GM13977 (cell line): Measurements from ENCODE around the gene PRRG3.

ENCODE experiments used
- DNase-seq: peaks from one replicate; pipeline ENCODE4 v3.0.0; 2012; ENCODE audit warnings: low spot score
- CTCF ChIP-seq: IDR thresholded peaks from 2 replicates; pipeline ENCODE4 v1.5.1; 2012; ENCODE audit warnings: mild to moderate bottlenecking, control low read depth; ENCODE audit not compliant: insufficient read depth; ENCODE audit errors: extremely low read depth, missing control alignments
- in situ Hi-C: fragments of 300-500 bp; cut with MboI; formaldehyde crosslinking; loops from one replicate; pipeline ENCODE4 v1.12.0; 2022; ENCODE audit warnings: low sequenced_read_pairs, low pct_unique_long_range_greater_than_20kb, mixed read lengths, inconsistent platforms; ENCODE audit not compliant: unreplicated experiment

PRRG3 gene

GRCh38 chrX:151698485-151698884 lies 3.2 kb downstream of the PRRG3 start:
- in situ Hi-C loops = loop anchor here (25.0 kb wide), 1 partner anchor 536 kb away; no protein-coding TSS in a partner anchor
- no peak for DNase-seq
- no peak for TF ChIP-seq CTCF

GRCh38 chrX:151699746-151700145 lies 4.5 kb downstream of the PRRG3 start:
- no peak for DNase-seq
- TF ChIP-seq CTCF = no peak
- in situ Hi-C loops = loop anchor here (25.0 kb wide), 1 partner anchor 537 kb away; no protein-coding TSS in a partner anchor

- in situ Hi-C loops = no loop called here
- TF ChIP-seq CTCF = no peak
- DNase-seq = no peak
These were observed 5.3 kb downstream of the PRRG3 start for GRCh38 chrX:151700581-151700980.

- in situ Hi-C loops = no loop called here
- DNase-seq = no peak
- TF ChIP-seq CTCF = no peak
These were observed 5.8 kb downstream of the PRRG3 start for GRCh38 chrX:151701071-151701470.

GRCh38 chrX:151701531-151701930 lies 6.3 kb downstream of the PRRG3 start:
- no peak for DNase-seq
- in situ Hi-C loops = no loop called here
- no peak for TF ChIP-seq CTCF

GRCh38 chrX:151702026-151702714 lies 6.9 kb downstream of the PRRG3 start:
- in situ Hi-C loops = no loop called here
- DNase-seq = no peak
- TF ChIP-seq CTCF = no peak

- no peak for TF ChIP-seq CTCF
- no peak for DNase-seq
- in situ Hi-C loops = no loop called here
These were observed 7.6 kb downstream of the PRRG3 start for GRCh38 chrX:151702741-151703340.
